IPS DF 4.7 (cell line): ENCODE data around the gene FAM83F.

Source experiments
- DNase-seq: peaks from one replicate; pipeline ENCODE4 v3.0.0-alpha.2; 2013; ENCODE audit warnings: low spot score; ENCODE audit errors: extremely low read depth

FAM83F gene

DNA sequence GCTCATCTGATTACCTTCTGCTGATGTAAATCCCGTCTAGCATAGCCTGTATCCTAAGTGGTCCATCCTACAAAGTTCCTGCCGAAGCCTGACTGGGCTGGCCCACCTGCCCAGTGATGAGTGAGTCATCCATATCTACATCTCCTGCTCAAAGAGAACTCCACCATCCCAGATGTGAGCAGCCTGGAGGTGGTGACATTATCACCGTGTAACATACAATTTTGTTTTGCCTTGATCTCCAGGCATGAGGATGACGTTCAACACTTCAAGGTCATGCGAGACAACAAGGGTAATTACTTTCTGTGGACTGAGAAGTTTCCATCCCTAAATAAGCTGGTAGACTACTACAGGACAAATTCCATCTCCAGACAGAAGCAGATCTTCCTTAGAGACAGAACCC, 29.0 kb upstream of the FAM83F start:
- DNase-seq, result no peak

DNA sequence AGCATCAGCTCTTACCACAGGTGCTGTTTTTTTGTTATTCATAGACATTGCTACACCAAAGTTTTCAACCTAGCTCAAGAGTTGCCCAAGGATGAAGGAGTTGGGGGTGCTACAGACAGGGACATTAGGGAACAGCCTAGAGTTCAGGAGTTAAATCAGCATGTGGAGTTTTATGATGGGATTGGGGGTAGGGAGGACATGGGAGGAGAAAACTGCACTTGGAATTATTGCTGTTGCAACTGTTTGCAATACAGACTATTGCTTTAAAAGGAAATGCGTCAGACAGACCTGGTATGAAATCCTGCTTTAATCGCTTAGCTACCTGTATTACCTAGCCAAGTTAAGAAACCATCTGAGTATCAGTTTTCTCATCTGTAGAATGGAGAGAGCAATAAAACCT, 28.3 kb upstream of the FAM83F start:
- DNase-seq, result no peak

DNA sequence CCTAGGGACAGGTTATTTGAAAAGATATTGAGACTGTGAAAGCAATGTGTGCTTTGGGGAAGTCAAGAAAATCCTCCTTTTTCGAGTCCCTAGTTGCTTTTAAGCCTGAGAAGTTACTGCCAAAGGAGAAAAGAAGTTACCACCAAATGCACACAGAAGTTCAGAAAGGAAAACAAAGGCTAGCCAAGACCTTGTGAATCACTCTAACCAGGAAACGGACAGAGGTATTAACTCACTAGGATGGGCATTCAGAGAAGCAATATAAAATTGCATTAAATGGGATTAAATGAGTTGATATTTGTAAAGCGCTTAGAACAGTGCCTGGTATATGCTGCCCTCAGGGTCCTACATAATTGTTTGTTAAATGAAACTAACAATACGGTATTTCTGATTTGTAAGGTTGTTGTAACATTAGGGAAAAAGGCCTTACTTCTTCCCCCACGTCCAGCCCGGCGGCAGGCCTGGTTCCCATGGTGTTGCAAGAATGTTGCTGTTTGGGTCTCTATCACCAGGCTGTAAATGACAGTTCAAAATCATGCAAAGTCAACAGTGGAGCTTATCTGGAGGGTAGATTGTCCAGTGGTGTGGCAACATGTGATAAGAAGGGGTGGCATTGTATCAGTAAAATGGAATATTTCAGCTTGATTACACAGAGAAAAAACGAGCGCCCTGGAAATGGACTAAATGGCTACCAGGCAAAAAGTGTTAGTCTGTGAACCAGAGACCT, 27.5 kb upstream of the FAM83F start:
- no peak for DNase-seq

DNA sequence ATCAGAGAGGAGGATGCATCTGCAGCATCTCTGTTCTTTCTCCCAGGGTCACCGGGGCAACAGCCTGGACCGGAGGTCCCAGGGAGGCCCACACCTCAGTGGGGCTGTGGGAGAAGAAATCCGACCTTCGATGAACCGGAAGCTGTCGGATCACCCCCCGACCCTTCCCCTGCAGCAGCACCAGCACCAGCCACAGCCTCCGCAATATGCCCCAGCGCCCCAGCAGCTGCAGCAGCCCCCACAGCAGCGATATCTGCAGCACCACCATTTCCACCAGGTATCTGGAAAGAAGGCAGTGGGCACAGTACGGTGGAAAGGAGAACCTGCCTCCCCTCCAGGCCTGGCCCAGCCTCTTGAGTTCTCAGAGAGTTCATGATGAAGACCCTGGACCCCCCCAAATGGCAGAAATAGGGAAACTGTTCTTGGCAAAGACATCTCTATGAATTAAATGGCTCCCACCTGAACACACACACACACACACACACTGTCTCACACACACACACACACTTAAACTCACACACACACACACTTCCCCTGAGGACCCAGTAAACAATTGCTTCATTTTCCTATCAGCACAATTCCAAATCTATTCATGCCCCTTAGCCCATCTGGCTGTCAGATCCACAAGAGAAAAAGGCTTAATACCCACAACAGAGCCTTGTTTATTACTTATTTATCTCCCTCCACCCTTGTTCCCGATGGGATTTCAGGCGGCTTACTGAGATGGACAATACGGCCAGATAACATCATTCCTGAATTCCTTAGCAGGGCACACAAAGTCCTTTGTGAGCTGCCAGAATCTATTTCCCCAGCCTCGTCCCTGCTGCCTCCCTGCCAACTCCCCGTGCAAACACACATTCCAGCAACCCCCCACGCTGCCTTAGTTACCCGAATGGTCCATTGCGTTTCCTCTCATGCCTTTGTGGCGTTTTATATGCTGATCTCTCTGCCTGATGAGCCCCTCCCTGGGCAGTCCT, 26.5 kb upstream of the FAM83F start:
- DNase-seq, result no peak

DNA sequence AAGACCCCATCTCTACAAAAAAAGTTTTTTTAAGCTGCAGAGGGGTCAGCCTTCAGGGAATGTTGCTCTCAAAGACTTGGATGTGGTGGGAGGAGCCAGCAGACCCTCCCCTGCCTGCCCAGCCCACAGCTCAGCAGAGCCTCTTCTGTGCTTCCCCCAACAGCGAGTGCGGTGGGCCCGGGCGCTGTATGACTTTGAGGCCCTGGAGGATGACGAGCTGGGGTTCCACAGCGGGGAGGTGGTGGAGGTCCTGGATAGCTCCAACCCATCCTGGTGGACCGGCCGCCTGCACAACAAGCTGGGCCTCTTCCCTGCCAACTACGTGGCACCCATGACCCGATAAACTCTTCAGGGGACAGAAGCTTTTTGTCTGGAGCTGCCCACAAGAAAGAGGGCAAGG, 24.0 kb upstream of the FAM83F start:
- DNase-seq, result no peak

DNA sequence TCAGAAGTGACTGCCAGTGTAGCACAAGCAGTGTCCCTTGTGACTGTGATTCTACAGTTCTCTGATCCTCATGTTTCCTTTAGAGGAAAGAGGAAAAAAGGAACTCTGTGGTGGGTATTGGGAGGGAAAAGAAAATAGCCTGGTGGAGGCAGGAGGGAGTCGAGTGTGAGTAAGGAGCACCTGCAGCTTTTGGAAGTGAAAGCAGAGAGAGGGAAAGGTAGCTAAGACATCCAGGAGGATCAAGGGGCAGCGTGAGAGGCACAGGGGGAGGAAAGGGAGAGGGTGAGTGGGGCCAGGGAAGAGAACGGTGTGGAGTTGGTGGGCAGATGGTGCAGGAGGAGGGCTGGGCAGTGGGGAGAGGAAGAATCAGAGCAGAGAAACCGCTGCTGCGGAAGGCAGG, 22.1 kb upstream of the FAM83F start:
- DNase-seq, result no peak

DNA sequence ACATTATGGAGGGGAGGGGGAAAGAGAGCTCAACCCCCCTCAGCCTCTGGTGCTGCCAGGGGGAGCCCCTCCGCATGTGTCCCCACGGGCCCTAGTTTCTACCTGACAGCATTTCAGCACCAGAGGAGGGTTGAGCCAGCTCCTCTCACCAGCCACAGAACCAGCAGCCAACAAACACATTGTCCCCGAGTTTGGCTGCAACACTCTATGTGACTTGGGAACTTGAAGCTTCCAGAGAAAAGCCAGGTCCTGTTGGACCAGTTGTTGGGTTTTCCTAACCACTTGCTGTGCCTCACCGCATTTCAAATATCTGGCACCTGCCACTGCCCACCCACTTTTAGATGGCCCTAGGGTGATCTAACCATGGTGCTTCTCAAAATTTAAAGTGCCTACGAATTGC, 21.1 kb upstream of the FAM83F start:
- no peak for DNase-seq

DNA sequence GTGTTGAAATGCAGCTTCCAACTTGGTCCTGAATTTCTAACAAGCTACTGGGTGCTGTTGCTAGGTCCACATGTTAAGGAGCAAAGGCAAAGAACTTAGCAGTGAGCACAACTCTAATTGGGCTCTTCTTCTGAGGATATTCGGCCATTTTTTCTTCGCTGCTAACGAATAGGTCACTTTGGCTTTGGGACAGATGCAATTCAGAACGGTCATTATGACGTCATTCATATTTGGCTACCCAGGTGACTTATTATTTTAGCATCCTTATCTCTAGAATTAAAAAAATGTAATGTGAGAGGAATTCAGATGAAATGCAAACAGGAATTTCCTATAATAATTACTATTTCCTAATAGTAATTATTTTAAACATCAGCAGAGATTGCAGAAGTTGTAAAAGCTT, 20.7 kb upstream of the FAM83F start:
- DNase-seq, result no peak

DNA sequence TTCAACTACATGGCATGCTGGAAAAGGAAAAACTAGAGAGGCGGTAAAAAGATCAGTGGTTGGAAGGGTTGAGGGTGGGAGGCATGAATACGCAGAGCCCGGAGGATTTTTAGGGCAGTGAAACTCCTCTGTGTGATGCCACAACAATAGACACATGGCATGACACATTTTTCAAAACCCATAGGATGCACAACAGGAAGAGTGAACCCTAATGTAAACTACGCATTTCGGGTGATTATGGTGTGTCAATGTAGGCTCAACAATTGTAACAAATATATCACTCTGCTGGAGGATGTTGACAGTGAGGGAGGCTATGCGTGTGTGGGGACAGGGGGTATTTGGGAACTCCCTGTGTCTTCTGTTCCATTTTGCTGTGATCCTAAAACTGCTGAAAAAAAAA, 15.7 kb upstream of the FAM83F start:
- DNase-seq, result no peak

DNA sequence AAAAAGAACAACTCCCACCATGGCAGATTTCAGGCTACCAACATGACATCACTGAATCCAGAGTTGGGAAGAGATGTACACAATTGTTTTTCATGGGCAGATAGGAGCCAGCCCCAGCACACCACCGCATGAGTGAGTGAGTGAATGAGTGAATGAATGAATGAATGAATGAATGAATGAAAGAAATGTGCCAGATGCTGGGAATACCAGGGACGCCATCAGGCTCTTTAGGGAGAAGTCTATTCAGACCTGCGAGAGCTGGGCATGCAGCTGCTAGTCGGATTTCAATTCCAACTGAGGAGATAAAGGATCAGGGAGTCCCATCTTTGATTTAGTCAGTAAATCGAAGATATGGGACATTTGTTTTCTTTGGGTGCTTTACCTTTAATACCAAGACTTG, 15.3 kb upstream of the FAM83F start:
- DNase-seq, result no peak

DNA sequence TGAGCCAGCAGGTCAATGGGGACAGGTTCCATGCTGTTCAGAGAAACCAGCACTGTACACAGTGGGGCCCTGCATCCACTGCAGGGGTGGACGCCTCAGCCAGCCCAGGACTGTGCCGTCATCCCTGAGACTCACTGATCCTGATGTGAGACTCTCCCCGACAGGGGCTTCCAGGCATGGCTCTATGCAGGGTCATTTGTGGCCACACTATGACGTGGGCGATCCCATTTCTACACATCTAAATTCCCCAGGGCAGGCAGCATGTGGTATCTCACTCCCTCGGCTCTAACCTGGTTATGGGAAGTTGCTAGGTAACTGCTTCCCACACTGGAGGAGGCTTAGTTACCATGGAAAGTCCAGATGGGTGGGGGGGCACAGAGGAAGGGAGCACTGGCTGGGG, 14.2 kb upstream of the FAM83F start:
- DNase-seq, result no peak

DNA sequence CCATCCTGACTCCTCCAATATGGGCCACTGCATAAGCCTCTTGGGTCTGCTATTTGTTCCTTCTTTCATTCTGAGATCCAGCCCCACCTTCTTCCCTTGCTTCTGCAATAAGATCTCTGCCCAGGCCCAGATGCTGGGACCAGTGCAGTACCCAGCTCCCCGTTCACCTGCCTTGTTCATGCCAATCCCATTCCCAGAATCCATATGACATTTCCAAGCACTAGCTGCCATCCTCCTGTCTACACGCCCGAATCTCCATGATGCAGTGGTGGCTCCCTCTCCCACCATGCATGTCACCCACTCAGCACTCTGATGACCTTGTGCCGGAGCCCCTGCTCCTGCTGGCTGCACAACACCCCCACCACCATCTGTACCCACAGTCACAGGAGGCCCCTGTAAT, 11.4 kb upstream of the FAM83F start:
- no peak for DNase-seq

DNA sequence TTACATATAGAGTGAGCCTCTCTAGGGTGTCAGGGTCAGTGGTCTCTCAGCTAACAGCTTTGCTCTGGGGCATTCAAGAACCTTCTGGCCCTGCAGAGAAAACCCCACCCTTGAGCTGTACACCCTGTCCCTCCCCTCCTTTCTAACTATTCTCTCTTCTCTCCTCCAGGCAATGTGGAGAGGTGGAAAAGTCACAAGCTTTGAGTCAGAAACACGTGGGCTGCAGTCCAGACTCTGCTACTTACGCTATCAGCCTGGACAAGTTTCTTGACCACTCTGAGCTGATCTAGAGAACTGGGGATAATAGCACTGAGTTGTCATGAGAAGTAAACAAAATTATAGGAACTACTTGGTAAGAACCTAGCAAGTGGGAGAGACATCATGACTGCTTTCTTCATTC, 10.7 kb upstream of the FAM83F start:
- no peak for DNase-seq

DNA sequence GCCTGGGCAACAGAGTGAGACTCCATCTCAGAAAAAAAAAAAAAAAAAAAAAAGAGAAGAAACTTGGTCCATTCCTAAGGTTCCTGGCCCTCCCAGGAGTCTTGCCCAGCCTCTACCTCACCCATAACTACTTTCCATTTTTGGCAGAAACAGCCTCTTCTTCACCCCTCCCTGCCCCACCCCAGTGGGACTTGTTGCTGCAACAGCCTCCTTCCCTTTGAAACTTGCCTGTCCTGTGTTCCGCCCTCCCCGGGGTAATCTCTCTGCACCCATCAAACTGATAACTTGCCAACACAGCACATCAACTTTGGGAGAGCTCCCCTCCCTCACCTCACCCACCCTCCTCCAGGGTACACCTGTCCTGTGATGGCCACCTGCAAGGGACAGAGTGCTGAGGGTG, 10.0 kb upstream of the FAM83F start:
- no peak for DNase-seq

DNA sequence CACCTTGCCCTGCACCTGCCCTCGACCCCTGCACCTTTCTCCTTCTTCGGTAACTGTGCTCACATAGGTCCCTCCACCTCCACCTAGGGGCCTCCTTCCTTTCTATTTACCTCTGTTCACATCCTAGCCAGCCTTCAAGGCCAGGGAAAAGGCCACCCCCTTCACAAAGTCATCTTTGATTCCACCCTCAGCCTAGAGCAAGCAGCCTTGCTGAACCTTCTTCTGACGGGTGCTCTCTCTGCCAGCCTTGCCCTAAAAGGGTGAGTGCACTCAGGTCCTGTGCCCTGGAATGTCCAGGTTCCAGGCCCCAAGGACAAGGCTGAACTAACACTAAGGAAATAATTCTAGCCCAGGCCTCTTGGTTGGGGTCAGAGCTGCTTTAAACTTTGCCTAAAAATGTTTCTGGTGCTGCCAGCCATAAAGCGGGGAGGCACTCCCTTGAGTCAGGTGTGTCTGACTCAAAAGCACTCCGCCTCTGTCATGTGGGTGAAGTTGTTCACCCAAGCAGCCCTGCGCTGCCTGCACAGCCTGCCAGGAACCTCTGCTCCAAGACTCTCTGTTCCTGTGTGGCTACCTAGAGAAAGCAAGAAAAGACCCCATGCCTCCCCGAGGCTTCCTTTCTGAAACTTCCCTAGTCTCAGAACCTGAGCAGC, 9.2 kb upstream of the FAM83F start:
- DNase-seq, result no peak

DNA sequence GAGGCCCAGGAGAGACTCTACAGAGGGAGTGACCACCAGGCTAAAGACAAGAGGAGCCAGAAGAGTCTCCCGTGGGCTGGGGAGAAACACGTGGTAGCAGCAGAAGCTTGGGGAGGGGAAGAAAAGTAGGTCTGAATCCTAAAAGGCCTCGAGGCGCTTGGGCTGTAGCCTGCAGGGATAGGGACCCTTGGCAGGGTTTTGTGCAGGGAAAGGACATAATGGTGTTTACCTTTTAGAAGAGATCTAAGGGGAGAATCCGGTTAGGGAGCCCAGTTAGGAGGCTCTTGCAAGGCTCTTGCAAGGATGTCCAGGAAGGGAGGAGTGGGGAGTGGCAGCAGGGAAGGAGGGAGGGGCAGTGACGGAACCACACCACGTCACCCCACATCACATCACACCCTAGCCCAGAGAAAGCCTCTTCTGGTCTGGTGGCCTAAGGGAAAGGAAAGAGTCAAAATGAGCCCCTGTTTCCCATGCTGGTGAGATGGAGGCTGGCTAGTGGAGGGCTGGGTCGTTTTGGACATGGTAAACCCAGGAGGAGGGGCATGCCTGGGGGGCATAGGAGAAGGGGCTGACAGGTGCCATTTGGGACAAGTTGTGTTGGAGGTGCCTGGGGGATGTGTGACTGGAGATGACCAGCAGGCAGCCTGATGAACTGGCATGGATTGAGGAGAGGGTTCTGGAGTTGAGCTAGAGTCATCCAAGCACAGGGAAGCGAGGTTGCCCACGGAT, 6.2 kb upstream of the FAM83F start:
- DNase-seq, result no peak

DNA sequence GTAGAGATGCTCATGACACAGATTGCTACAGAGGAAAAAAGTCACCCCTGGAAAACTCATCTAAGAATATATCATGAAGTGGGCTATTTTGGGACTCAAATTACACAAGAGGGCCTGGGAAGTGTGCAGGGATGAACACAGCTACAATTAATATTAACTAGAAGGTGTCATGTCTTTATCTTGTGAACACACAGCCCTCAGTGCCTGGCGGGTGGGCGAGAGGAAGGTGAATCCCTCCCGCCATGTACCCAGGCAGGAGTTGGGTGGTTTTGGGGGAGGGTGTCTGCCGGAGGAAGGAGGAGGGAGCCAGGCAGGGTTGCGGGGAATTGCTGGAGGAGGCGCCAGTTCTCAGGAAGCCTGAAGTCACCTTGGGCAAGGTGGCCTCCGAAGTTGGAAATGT, 5.1 kb upstream of the FAM83F start:
- DNase-seq, result no peak

DNA sequence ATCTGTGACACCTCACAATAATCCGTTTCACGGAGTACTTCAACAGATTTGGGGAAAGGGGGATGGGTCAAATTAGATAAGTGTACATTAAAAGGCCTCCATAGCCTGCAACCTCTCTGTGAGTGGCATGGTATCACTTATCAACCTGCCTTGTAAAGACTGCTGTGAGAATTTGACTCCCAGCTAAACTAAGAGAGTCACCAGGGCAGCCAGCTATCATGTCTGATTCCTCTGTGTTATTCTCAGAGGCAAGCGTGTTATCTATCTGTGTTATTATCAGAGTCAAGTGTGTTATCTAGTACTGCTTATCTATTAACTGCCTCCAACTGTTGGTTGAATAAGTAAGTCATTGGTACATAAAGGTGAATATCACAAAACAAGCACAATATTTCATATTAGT, 4.1 kb upstream of the FAM83F start:
- no peak for DNase-seq

DNA sequence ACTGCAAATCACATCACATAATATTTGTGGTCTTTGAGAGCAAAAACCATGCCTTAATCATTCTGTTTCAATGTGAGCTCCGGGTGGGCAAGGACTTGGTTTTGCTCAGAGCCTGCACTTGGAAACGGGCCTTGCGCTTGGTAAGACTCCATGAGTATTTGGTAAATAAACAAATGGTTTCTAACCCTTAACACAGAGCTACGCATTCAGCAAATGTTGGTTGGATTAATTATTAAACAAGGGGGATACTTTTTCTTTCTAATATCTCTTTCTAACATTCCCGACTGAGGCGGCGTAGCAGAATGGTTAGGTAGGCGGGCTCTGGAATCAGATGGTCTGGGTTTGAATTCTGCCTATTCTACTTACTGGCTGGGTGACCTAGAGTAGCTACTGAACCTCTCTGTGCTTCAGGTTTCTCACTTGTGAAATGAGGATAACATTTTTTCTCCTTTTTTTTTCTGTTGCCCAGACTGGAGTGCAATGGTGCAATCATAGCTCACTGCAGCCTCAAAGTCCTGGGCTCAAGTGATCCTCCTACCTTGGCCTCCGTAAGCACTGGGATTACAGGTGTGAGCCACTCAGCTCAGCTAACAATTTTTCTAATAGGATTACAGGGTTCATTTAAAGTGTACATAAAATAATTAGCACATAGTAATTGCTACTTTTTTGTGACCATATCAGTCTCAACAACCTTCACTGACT, 3.4 kb upstream of the FAM83F start:
- DNase-seq, result no peak

DNA sequence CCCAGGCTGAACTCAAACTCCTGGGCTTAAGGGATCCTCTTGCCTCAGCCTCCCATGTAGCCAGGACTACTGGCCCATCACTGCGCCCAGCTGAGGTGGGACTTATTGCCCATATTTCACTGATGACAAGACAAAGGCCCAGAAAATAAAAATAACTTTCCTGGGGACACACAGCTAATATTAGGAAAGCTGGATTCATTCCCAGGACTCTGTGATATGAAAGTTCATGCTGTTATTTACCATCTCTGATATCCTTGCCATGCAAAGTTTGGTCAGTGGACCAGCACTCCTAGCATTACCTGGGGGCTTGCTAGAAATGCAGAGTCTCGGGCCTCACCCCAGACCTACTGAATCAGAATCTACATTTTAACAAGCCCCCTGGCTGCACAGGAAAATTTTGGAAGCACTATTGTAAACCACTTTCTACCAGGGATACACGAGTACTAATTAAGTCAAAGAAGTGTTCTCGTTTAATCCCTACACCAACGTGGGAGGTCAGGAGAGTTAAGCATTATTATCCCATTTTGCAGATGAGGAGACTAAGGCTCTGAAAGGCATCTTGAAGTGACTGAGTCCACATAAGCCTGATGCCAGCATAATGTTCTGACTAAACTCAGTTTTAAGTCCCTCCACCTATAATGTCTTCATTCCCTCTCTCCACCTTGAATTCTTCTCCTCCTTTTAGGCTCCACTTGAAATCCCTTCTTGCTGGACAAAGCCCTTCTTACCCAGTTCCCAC, 2.5 kb upstream of the FAM83F start:
- DNase-seq, result no peak
